ENCODE measurements around the gene MIS18A. TPM values are rescaled to one million over a fixed set of nuclear protein-coding genes. Genes with fewer than 3 reads are reported as not detected.
"Not testable (repeated sequence)": the region's sequence is repeated elsewhere in the genome, so short reads cannot be mapped to it uniquely, and the experiment has no call there.

Gene MIS18A
- total RNA-seq, 1 experiment from 2014 or later, result 17.5 TPM

DNA sequence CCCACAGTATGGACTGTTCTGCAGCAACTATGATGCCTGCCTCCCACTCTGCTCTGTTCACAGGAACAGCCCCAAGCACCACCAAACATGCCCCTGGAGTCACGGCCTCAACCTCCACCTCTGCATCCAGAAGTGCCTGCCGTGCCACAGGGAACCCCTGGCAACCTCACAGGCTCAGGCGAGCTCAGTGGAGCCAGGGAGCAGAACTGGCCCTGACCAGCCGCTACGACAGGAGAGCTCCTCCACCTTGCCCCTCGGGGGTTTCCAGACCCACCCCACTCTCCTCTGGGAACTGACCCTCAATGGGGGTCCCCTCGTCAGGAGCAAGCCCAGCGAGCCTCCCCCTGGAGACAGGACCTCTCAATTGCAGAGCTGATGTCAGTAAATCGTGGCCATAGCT lies 32.8 kb upstream of the MIS18A start:
- POLR2A ChIA-PET (ENCODE audit: unreplicated experiment), result no interaction called here
- H3K36me3 ChIP-seq (ENCODE audit: low read depth), result no peaks in the 10 kb centered on the region
- H3K4me3 ChIP-seq, result no peak overlapping the region
- H3F3A ChIP-seq (ENCODE audit: insufficient read depth, low read depth), result no peaks in the 10 kb centered on the region
- no peaks in the 10 kb centered on the region for H3K27me3 ChIP-seq (ENCODE audit: insufficient read depth, low read depth)
- H3K4me1 ChIP-seq (replicated peaks; ENCODE audit: insufficient read depth), result no peaks in the 10 kb centered on the region
- H4K20me1 ChIP-seq (ENCODE audit: insufficient read depth), result no peaks in the 10 kb centered on the region
- no peaks in the 10 kb centered on the region for H3K9me2 ChIP-seq (ENCODE audit: insufficient read depth)
- DNase-seq, result no peak
- no peak for TF ChIP-seq EZH2 (IDR thresholded peaks at IDR 0.05; ENCODE audit: low read depth)
- TF ChIP-seq, protein P1, sequence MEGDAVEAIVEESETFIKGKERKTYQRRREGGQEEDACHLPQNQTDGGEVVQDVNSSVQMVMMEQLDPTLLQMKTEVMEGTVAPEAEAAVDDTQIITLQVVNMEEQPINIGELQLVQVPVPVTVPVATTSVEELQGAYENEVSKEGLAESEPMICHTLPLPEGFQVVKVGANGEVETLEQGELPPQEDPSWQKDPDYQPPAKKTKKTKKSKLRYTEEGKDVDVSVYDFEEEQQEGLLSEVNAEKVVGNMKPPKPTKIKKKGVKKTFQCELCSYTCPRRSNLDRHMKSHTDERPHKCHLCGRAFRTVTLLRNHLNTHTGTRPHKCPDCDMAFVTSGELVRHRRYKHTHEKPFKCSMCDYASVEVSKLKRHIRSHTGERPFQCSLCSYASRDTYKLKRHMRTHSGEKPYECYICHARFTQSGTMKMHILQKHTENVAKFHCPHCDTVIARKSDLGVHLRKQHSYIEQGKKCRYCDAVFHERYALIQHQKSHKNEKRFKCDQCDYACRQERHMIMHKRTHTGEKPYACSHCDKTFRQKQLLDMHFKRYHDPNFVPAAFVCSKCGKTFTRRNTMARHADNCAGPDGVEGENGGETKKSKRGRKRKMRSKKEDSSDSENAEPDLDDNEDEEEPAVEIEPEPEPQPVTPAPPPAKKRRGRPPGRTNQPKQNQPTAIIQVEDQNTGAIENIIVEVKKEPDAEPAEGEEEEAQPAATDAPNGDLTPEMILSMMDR (conservative IDR thresholded peaks at IDR 0.05), result no peak
- no peak overlapping the region for H2AFZ ChIP-seq
- no TSS peak for BruUV-seq (replicated peaks)
- CTCF ChIA-PET, result no interaction called here
- H3K27ac ChIP-seq, result no peak overlapping the region
- no peaks in the 10 kb centered on the region for H3K9me3 ChIP-seq (ENCODE audit: insufficient read depth, low read depth)
- H3K4me2 ChIP-seq, result no peak overlapping the region
- intact Hi-C loops (cut with micrococcal nuclease; ENCODE audit: unreplicated experiment), result no loop called here
- no peaks in the 10 kb centered on the region for H3K79me2 ChIP-seq (ENCODE audit: low read depth)

DNA sequence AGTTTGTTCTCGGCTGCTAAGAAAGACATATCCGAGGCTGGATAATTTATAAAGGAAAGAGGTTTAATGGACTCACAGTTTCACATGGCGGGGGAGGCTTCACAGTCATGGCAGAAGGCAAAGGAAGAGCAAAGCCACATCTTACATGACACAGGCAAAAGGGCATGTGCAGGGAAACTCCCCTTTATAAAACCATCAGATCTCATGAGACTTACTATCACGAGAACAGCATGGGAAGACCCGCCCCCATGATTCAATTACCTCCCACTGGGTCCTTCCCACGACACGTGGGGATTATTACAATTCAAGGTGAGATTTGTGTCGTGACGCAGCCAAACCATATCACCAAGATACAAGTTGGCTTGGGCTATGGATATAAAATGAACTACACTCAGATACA lies 32.1 kb upstream of the MIS18A start:
- H3K4me3 ChIP-seq; H3K27me3 ChIP-seq (ENCODE audit: insufficient read depth, low read depth); H3K4me2 ChIP-seq; H3K9me2 ChIP-seq (ENCODE audit: insufficient read depth); H3K9me3 ChIP-seq (ENCODE audit: insufficient read depth, low read depth); DNase-seq; H3K79me2 ChIP-seq (ENCODE audit: low read depth); H3K27ac ChIP-seq; BruUV-seq (replicated peaks); CTCF ChIA-PET; H3F3A ChIP-seq (ENCODE audit: insufficient read depth, low read depth); H3K4me1 ChIP-seq (replicated peaks; ENCODE audit: insufficient read depth); intact Hi-C loops (cut with micrococcal nuclease; ENCODE audit: unreplicated experiment); H3K36me3 ChIP-seq (ENCODE audit: low read depth); H2AFZ ChIP-seq; H4K20me1 ChIP-seq (ENCODE audit: insufficient read depth); POLR2A ChIA-PET (ENCODE audit: unreplicated experiment): not testable (repeated sequence)

DNA sequence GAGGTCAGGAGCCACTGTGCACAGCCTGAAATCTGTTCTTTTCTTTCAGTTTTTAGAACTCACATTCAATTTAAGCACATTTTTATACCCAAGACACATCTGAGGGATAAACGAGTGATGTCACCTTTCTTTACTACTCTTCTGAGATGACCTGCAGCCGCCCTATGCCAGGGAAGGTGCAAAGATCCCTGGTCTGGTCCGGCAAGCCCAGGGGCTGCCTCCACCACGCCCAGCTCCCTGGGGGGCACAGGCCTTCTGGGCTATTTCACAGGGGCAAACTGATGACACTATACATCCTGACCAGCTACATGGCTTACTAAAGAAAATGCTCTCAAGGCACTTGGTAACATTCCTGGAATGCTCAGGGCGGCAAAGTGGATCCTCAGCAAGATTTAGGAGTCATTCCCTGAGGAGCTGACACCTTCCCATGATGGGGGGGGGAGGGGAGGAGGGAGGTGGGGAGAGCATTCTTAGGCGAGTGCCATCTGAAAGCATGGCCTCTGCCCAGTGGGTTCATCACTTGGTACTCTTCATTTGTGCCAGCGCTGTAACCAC lies 31.1 kb upstream of the MIS18A start:
- Histone ChIP-seq H3K9me2 (ENCODE audit: insufficient read depth) (no peaks in the 10 kb centered on the region), H3K9me3 (ENCODE audit: insufficient read depth, low read depth) (no peaks in the 10 kb centered on the region), H3K36me3 (ENCODE audit: low read depth) (no peaks in the 10 kb centered on the region), H3K79me2 (ENCODE audit: low read depth) (no peaks in the 10 kb centered on the region), H2AFZ (no peak overlapping the region), H3F3A (ENCODE audit: insufficient read depth, low read depth) (no peaks in the 10 kb centered on the region), H3K4me3 (no peak overlapping the region), H3K4me1 (replicated peaks; ENCODE audit: insufficient read depth) (no peaks in the 10 kb centered on the region), H3K27ac (no peak overlapping the region), H4K20me1 (ENCODE audit: insufficient read depth) (no peaks in the 10 kb centered on the region), H3K4me2 (no peak overlapping the region), H3K27me3 (ENCODE audit: insufficient read depth, low read depth) (no peaks in the 10 kb centered on the region)
- ChIA-PET CTCF (no interaction called here), POLR2A (ENCODE audit: unreplicated experiment) (no interaction called here)
- intact Hi-C loops (cut with micrococcal nuclease; ENCODE audit: unreplicated experiment), result no loop called here
- DNase-seq, result no peak
- no TSS peak for BruUV-seq (replicated peaks)
- no peak for TF ChIP-seq EZH2 (IDR thresholded peaks at IDR 0.05; ENCODE audit: low read depth)
- TF ChIP-seq, protein P1 (conservative IDR thresholded peaks at IDR 0.05), result no peak

DNA sequence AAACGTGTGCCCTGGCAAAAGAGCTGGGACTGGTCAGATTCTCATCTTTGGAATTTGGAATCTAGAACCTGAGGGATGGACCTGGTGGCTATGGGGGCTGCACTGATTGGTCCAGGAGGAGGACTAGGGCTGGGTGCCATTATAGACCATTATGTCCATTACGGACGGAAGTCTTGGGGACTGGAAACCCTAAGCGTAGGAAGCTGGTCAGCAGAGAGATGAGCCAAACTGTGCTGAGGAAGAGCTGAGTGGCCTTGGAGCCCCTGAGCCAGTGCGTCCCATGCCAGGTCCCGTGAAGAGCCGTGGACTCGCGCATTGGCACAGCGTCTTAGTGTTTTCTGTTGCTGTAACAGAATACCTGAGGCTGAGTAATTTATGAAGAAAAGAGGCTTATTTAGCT lies 29.8 kb upstream of the MIS18A start:
- no peaks in the 10 kb centered on the region for H3K27me3 ChIP-seq (ENCODE audit: insufficient read depth, low read depth)
- POLR2A ChIA-PET (ENCODE audit: unreplicated experiment), result no interaction called here
- no TSS peak for BruUV-seq (replicated peaks)

More for the DNA sequence above, 29.8 kb upstream of the MIS18A start:
- Histone ChIP-seq H3K36me3 (ENCODE audit: low read depth) (no peaks in the 10 kb centered on the region), H3K9me2 (ENCODE audit: insufficient read depth) (no peaks in the 10 kb centered on the region), H3K79me2 (ENCODE audit: low read depth) (no peaks in the 10 kb centered on the region), H3K4me2 (no peak overlapping the region), H4K20me1 (ENCODE audit: insufficient read depth) (no peaks in the 10 kb centered on the region), H3F3A (ENCODE audit: insufficient read depth, low read depth) (no peaks in the 10 kb centered on the region), H3K4me1 (replicated peaks; ENCODE audit: insufficient read depth) (no peaks in the 10 kb centered on the region), H2AFZ (no peak overlapping the region), H3K27ac (no peak overlapping the region), H3K9me3 (ENCODE audit: insufficient read depth, low read depth) (no peaks in the 10 kb centered on the region), H3K4me3 (no peak overlapping the region)
- TF ChIP-seq, protein P1 (conservative IDR thresholded peaks at IDR 0.05), result no peak
- no peak for TF ChIP-seq EZH2 (IDR thresholded peaks at IDR 0.05; ENCODE audit: low read depth)
- no peak for DNase-seq
- intact Hi-C loops (cut with micrococcal nuclease; ENCODE audit: unreplicated experiment), result no loop called here
- CTCF ChIA-PET, result no interaction called here
